ENCODE measurements around the gene CNTN1. TPM values are rescaled to one million over a fixed set of nuclear protein-coding genes. Genes with fewer than 3 reads are reported as not detected.

Gene CNTN1
- total RNA-seq, 1 experiment from 2014 or later = 6.5 TPM

DNA sequence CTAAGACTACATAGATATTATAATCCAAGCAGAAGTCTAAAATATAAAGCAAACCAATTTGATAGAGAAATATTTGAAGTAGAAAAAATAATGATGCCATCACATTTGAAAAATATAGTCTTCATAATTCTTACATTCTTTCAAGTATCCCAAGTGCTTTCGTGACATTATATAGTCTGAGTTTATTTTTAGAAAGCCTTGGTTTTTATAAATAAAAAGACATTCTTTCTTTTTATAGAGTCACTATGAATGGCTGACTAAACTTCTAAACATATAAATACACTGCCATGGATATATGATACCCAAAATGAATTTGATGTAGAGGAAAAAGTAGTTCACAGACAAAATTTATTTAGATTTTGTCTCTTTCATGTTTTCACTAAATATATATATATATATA is 360.8 kb downstream of the CNTN1 start:
- Histone ChIP-seq H4K8ac (replicated peaks; ENCODE audit: insufficient read length, low read depth, low read length) (no peak overlapping the region), H2AFZ (ENCODE audit: low read length) (no peak overlapping the region), H2BK20ac (ENCODE audit: low read depth, low read length, poor library complexity, severe bottlenecking) (no peak overlapping the region), H4K5ac (ENCODE audit: insufficient read length, low read depth, low read length) (no peak overlapping the region), H3K14ac (ENCODE audit: insufficient read depth, low read length) (no peak overlapping the region), H3K56ac (ENCODE audit: insufficient read length, low read depth, low read length) (no peak overlapping the region), H3K27me3 (ENCODE audit: insufficient read depth, low read length) (no peaks in the 10 kb centered on the region), H3K27ac (ENCODE audit: insufficient read length, low read depth, low read length) (no peak overlapping the region), H3K4me2 (ENCODE audit: insufficient read depth, insufficient read length, low read length) (no peak overlapping the region), H4K20me1 (ENCODE audit: control insufficient read depth, insufficient read depth, insufficient read length) (no peaks in the 10 kb centered on the region), H2BK120ac (ENCODE audit: low read depth, low read length, poor library complexity, severe bottlenecking) (no peak overlapping the region), H3K23ac (ENCODE audit: insufficient read length, low read depth, low read length) (no peak overlapping the region), H3K4ac (ENCODE audit: low read depth, low read length) (no peak overlapping the region), H2BK12ac (ENCODE audit: insufficient read length, low read depth, low read length) (no peak overlapping the region), H2AK5ac (ENCODE audit: insufficient read length, low read length) (no peak overlapping the region), H3K23me2 (ENCODE audit: insufficient read length, low read depth, low read length, poor library complexity, severe bottlenecking) (no peaks in the 10 kb centered on the region), H4K91ac (ENCODE audit: insufficient read length, low read depth, low read length) (no peak overlapping the region), H3K4me1 (ENCODE audit: insufficient read depth, low read length) (no peaks in the 10 kb centered on the region), H3T11ph (ENCODE audit: low read length) (no peak overlapping the region), H2BK15ac (ENCODE audit: low read depth, low read length) (no peak overlapping the region), H3K18ac (ENCODE audit: insufficient read length, low read depth, low read length) (no peak overlapping the region), H3K79me1 (ENCODE audit: insufficient read depth, low read depth, low read length, poor library complexity, severe bottlenecking) (no peaks in the 10 kb centered on the region), H3K9ac (ENCODE audit: extremely low read depth, insufficient read length, low read length) (no peak overlapping the region), H2BK5ac (ENCODE audit: insufficient read length, low read length) (no peak overlapping the region), H3K79me2 (ENCODE audit: insufficient read depth, low read length) (no peaks in the 10 kb centered on the region), H3K9me3 (ENCODE audit: control insufficient read depth, low read depth, low read length) (no peaks in the 10 kb centered on the region)
- Mint-ChIP-seq H3K36me3 (ENCODE audit: insufficient read depth in 1 of 3, low read depth in 3 of 3) (no peaks in the 10 kb centered on the region), H3K4me1 (no peaks in the 10 kb centered on the region), H3K27ac (no peak overlapping the region), H3K9me3 (no peaks in the 10 kb centered on the region), H3K27me3 (ENCODE audit: low read depth) (no peaks in the 10 kb centered on the region), H3K4me3 (no peak overlapping the region)
- no CpG with 5 or more reads among the region's 1 CpG for WGBS (ENCODE audit: extremely low coverage, insufficient read length, low lambda C conversion rate)
- TF ChIP-seq, protein P1, sequence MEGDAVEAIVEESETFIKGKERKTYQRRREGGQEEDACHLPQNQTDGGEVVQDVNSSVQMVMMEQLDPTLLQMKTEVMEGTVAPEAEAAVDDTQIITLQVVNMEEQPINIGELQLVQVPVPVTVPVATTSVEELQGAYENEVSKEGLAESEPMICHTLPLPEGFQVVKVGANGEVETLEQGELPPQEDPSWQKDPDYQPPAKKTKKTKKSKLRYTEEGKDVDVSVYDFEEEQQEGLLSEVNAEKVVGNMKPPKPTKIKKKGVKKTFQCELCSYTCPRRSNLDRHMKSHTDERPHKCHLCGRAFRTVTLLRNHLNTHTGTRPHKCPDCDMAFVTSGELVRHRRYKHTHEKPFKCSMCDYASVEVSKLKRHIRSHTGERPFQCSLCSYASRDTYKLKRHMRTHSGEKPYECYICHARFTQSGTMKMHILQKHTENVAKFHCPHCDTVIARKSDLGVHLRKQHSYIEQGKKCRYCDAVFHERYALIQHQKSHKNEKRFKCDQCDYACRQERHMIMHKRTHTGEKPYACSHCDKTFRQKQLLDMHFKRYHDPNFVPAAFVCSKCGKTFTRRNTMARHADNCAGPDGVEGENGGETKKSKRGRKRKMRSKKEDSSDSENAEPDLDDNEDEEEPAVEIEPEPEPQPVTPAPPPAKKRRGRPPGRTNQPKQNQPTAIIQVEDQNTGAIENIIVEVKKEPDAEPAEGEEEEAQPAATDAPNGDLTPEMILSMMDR (conservative IDR thresholded peaks at IDR 0.05) = no peak
- no peak for DNase-seq

Data from H9 (cell line).